Endothelial cell of umbilical vein (primary cell): Measurements from ENCODE around the gene NDUFB5. TPM values are rescaled to one million over a fixed set of nuclear protein-coding genes. Genes with fewer than 3 reads are reported as not detected.

ENCODE experiments used
- BruUV-seq: library from RNA; stranded (reverse); fragments of 400-500 nt; replicated peaks from 2 replicates; lab custom pipeline; 2021; lab: Mats Ljungman, UMichigan
- CTCF ChIA-PET: fragments of 300-600, 350-600 bp; sonication (Branson Sonifier 250); formaldehyde crosslinking; loops from one replicate; lab custom pipeline; 2021; ENCODE audit warnings: antibody characterized with exemption, inconsistent platforms; lab: Charles Lee
- POLR2A ChIA-PET: fragments of 300-600, 350-600 bp; sonication (Branson Sonifier 250); formaldehyde crosslinking; loops from one replicate; lab custom pipeline; 2021; ENCODE audit warnings: antibody characterized with exemption, inconsistent platforms; lab: Charles Lee
- DNase-seq: peaks from one replicate; pipeline ENCODE4 v3.0.0-alpha.2; 2011; ENCODE audit warnings: low read depth, low spot score
- FAIRE-seq: peaks from 2 replicates; lab custom pipeline; 2011; peaks lifted over from hg19 to GRCh38; lab: Jason Lieb, UNC
- H2AFZ ChIP-seq: 2 replicates; pipeline ENCODE4 v1.6.0; 2012; ENCODE audit warnings: low read depth, low read length, control low read depth, inconsistent platforms
- H3K27ac ChIP-seq: 2 replicates; pipeline ENCODE4 v1.5.1; 2011; ENCODE audit warnings: low read depth, mild to moderate bottlenecking, control low read depth, low read length, moderate library complexity; ENCODE audit not compliant: insufficient read depth
- H3K27me3 ChIP-seq, 2 experiments: 2 replicates each; pipeline versions ENCODE4 v1.6.0 to v1.6.1; 2011; ENCODE audit warnings: low read length in 2 of 2, mixed read lengths in 1 of 2; ENCODE audit not compliant: control insufficient read depth in 2 of 2, insufficient read depth in 2 of 2
- H3K36me3 ChIP-seq, 2 experiments: 2 replicates in 1 of 2; 3 replicates in 1 of 2; pipeline ENCODE4 v1.5.1; 2011; ENCODE audit warnings: low read length in 2 of 2, mild to moderate bottlenecking in 1 of 2, moderate library complexity in 1 of 2; ENCODE audit not compliant: control insufficient read depth in 2 of 2, insufficient read depth in 2 of 2; ENCODE audit errors: extremely low read depth in 1 of 2
- H3K4me1 ChIP-seq: 3 replicates; pipeline ENCODE4 v1.5.1; 2011; ENCODE audit warnings: mild to moderate bottlenecking, low read length; ENCODE audit not compliant: control insufficient read depth, insufficient read depth; ENCODE audit errors: extremely low read depth
- H3K4me2 ChIP-seq: 2 replicates; pipeline ENCODE4 v1.6.1; 2011; ENCODE audit warnings: low read length, control low read depth, mixed read lengths; ENCODE audit not compliant: insufficient read depth
- H3K4me3 ChIP-seq, 3 experiments: fragments of 200-600 bp in 1 of 3; sonication (generic), shearing (Covaris generic) in 1 of 3; replicated peaks in 1 of 3; 2 replicates each; pipeline ENCODE4 v1.5.1; 2011 to 2016; ENCODE audit warnings: control low read depth in 3 of 3, low read length in 3 of 3, mild to moderate bottlenecking in 2 of 3, inconsistent platforms in 1 of 3, low read depth in 1 of 3, moderate library complexity in 1 of 3; ENCODE audit not compliant: insufficient read depth in 1 of 3
- H3K79me2 ChIP-seq: 2 replicates; pipeline ENCODE4 v1.6.0; 2012; ENCODE audit warnings: low read length, inconsistent platforms; ENCODE audit not compliant: control insufficient read depth, insufficient read depth
- H3K9ac ChIP-seq: replicated peaks from 2 replicates; pipeline ENCODE3; 2011; ENCODE audit warnings: low read length, control low read depth; ENCODE audit not compliant: insufficient read depth; ENCODE audit errors: extremely low read depth
- H3K9me1 ChIP-seq: replicated peaks from 3 replicates; pipeline ENCODE4 v1.6.0; 2011; ENCODE audit warnings: mild to moderate bottlenecking, low read length; ENCODE audit not compliant: control insufficient read depth, insufficient read depth; ENCODE audit errors: extremely low read depth
- H3K9me3 ChIP-seq: replicated peaks from 2 replicates; pipeline ENCODE4 v1.5.1; 2012; ENCODE audit warnings: low read length, inconsistent platforms; ENCODE audit not compliant: control insufficient read depth, insufficient read depth
- H4K20me1 ChIP-seq: replicated peaks from 2 replicates; pipeline ENCODE3; 2011; ENCODE audit warnings: mild to moderate bottlenecking, low read length; ENCODE audit not compliant: control insufficient read depth, insufficient read depth; ENCODE audit errors: extremely low read depth
- CTCF ChIP-seq, 2 donors: IDR thresholded peaks; 1 replicate in 1 of 2; 2 replicates in 1 of 2; pipeline ENCODE4 v1.5.1; 2011; ENCODE audit warnings: low read length in 2 of 2, mild to moderate bottlenecking in 2 of 2, moderate library complexity in 2 of 2, control low read depth in 1 of 2, inconsistent platforms in 1 of 2, low read depth in 1 of 2; ENCODE audit not compliant: insufficient read depth in 1 of 2; ENCODE audit errors: extremely low read depth in 1 of 2
- EZH2 ChIP-seq: IDR thresholded peaks from 2 replicates; pipeline ENCODE4 v1.6.1; 2012; ENCODE audit warnings: borderline replicate concordance, low read depth, mild to moderate bottlenecking, moderate library complexity, low read length, inconsistent platforms; ENCODE audit not compliant: severe bottlenecking
- FOS ChIP-seq: IDR thresholded peaks from 2 replicates; pipeline ENCODE4 v1.6.1; 2011; ENCODE audit warnings: mild to moderate bottlenecking, low read length, moderate library complexity, borderline replicate concordance; ENCODE audit not compliant: insufficient read depth
- GATA2 ChIP-seq: IDR thresholded peaks from 2 replicates; pipeline ENCODE4 v1.7.0; 2011; ENCODE audit warnings: low read depth, mild to moderate bottlenecking, moderate library complexity, mixed read lengths, low read length; ENCODE audit not compliant: insufficient read length, insufficient read depth
- JUN ChIP-seq: IDR thresholded peaks from 2 replicates; pipeline ENCODE4 v1.6.1; 2011; ENCODE audit warnings: borderline replicate concordance, low read depth; ENCODE audit not compliant: insufficient read length, insufficient read depth
- MAX ChIP-seq: IDR thresholded peaks from 2 replicates; pipeline ENCODE4 v1.6.1; 2011; ENCODE audit not compliant: insufficient read depth, insufficient read length
- MYC ChIP-seq: IDR thresholded peaks from one replicate; pipeline ENCODE4 v1.6.1; 2011; ENCODE audit warnings: mild to moderate bottlenecking, low read depth, low read length
- POLR2A ChIP-seq: IDR thresholded peaks from 2 replicates; pipeline ENCODE4 v1.6.1; 2012; ENCODE audit warnings: low read depth, mild to moderate bottlenecking, control low read depth, low read length
- POLR2AphosphoS5 ChIP-seq: IDR thresholded peaks from 2 replicates; pipeline ENCODE4 v1.6.1; 2012; ENCODE audit warnings: low read depth, mild to moderate bottlenecking, control low read depth, low read length, moderate library complexity; ENCODE audit not compliant: insufficient read depth
- dilution Hi-C: fragments of 300-500 bp; cut with MboI; formaldehyde crosslinking; loops from one replicate; pipeline ENCODE4 v1.15.0; 2019; ENCODE audit warnings: low sequenced_read_pairs; ENCODE audit not compliant: extremely low pct_ligation_motif_present
- intact Hi-C: fragments of 100-400 bp; cut with micrococcal nuclease; formaldehyde crosslinking; loops from one replicate; pipeline ENCODE4 v1.10.0; 2022
- polyA plus RNA-seq, 4 experiments: library from polyadenylated mRNA; depleted of rRNA in 3 of 4; stranded (reverse) in 3 of 4; unstranded in 1 of 4; fragments of >200 nt; gene quantifications; 2 replicates each; pipeline versions ENCODE4 v1.2.1 to v1.2.3, GENCODE V29; 2011 to 2012; ENCODE audit warnings: missing spikeins in 1 of 4
- total RNA-seq: library from RNA; stranded (reverse); gene quantifications from 2 replicates; pipeline ENCODE4 v1.2.3, GENCODE V29; 2021

Gene NDUFB5
- total and polyA plus RNA-seq, 2 donors (not counting 3 experiments of a cell fraction or from before 2014, with no cell fraction given) = 48.2 to 74.9 TPM

DNA sequence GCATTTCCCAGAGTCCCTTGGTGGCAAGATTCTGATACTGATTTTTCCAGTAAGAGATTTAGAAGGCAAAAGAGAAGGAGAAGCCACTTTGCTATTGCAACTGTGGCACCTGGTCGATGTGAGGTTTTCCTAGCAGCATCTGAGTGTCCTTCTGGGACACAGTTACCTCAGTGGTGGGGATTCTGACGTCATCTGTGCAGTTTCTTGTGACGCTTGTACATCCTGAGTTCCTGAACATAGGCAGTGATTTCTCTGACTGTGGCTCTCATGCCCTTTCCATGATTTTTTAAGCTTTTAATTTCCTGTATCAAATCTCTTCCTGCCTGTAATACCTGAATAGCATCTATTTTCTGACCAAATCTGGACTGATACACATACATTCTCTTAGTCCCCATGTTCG lies 57.2 kb downstream of the NDUFB5 start:
- ChIA-PET CTCF (interaction anchor here (0.9 to 2.6 kb wide), 4 partner anchors 9 to 933 kb away, joined by 3 to 12 read pairs (median 8); partner anchors contain the start of gene USP13), POLR2A (no interaction called here)
- Histone ChIP-seq H3K9me1 (no peaks in the 10 kb centered on the region), H3K9me3 (no peaks in the 10 kb centered on the region), H3K4me2 (no peak overlapping the region), H3K4me1 (peaks cover 7% of the 10 kb centered on the region), H3K9ac (no peak overlapping the region), H3K27me3 (no peaks in the 10 kb centered on the region), H3K36me3 (no peaks in the 10 kb centered on the region), H3K4me3 (no peak overlapping the region), H3K79me2 (peaks cover 69% of the 10 kb centered on the region), H4K20me1 (peaks cover 3% of the 10 kb centered on the region), H3K27ac (no peak overlapping the region), H2AFZ (no peak overlapping the region)
- intact Hi-C loops = no loop called here
- no TSS peak for BruUV-seq
- DNase-seq (no peak), FAIRE-seq (no peak)
- dilution Hi-C loops = no loop called here
- no peak for TF ChIP-seq EZH2
- no peak for TF ChIP-seq FOS
- TF ChIP-seq POLR2AphosphoS5 = no peak
- no peak for TF ChIP-seq MAX
- no peak for TF ChIP-seq MYC
- TF ChIP-seq GATA2 = no peak
- TF ChIP-seq POLR2A = no peak
- no peak for TF ChIP-seq JUN
- TF ChIP-seq CTCF (IDR thresholded peaks at IDR 0.05; ENCODE audit: extremely low read depth in 1 of 2, insufficient read depth in 1 of 2, low read depth in 1 of 2, low read length in 2 of 2) = no peak
